GM18511 (cell line): ENCODE data around the gene KRTAP10-1.

Source experiments
- ATAC-seq: cut with Tn5 transposase; IDR thresholded peaks from one replicate; pipeline ENCODE4 v1.9.1; 2021; ENCODE audit warnings: mild to moderate bottlenecking, moderate library complexity; ENCODE audit not compliant: unreplicated experiment

KRTAP10-1 gene

DNA sequence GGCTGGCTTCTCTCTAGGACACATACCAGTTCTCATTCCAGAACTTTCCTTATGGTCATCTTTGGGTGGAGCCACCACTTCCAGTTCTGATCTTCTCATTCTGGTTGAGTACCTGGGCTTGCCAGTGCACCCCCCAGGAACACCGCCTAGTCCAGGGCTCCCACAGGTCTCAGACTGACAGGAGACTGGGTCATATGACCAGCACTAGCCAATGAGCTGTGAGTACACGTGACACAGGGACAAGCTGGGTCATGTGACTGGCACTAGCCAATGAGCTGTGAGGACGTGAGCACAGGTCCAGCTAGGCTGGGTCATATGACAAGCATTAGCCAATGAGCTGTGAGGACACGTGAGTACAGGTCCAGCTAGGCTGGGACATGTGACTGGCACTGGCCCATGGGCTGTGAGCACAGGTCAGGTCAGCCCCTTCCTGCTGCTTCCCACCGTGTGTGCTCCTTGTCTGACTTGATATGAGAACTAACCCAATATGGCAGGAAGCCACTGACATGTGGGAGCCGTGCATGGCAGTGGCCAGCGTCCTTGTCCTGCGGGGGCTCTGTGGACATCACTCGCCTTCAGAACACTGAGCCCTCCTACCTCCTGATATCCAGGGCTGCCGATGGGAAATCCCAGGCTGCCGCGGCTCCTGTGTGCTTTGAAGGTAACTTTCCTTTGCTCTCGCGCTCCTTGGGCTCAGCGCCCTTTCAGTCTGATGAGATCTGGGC, 22.7 kb downstream of the KRTAP10-1 start:
- no peak for ATAC-seq

DNA sequence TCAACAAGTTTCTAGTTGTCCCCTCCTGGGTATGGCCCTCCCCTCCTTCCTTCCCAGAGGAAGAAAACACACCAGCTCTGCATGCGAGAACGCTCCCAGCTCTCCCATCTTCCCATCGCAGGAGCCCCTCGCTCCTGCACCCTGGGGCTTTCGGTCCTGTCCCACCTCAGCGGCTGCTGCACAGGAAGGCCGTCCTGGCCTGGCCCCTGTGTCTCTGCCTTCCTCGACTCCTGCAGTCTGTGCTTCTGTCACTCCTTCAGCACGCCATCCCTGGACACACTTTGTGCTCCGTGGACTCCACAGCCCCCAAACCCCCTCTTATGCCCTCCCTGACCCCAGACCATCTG, 23.2 kb downstream of the KRTAP10-1 start:
- no peak for ATAC-seq

DNA sequence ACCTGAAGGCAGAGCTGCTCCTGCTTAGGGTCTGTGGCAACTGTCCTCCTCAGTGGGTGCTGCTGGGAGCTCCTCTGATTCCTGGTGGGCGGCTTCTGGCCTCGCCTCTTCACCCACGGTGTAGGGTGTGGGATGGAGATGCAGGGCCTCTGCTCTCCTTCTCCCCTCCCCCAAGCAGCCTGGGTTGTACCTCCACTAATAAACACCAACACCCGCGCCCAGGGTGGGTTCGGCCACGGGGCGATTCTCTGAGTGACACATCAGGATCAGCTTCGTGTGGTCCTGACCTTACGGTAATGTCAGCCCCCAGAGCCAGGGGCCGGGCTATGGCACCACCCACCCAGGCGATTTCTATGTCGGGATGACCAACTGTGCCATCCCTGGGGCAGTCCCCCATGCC, 23.7 kb downstream of the KRTAP10-1 start:
- ATAC-seq, result no peak

DNA sequence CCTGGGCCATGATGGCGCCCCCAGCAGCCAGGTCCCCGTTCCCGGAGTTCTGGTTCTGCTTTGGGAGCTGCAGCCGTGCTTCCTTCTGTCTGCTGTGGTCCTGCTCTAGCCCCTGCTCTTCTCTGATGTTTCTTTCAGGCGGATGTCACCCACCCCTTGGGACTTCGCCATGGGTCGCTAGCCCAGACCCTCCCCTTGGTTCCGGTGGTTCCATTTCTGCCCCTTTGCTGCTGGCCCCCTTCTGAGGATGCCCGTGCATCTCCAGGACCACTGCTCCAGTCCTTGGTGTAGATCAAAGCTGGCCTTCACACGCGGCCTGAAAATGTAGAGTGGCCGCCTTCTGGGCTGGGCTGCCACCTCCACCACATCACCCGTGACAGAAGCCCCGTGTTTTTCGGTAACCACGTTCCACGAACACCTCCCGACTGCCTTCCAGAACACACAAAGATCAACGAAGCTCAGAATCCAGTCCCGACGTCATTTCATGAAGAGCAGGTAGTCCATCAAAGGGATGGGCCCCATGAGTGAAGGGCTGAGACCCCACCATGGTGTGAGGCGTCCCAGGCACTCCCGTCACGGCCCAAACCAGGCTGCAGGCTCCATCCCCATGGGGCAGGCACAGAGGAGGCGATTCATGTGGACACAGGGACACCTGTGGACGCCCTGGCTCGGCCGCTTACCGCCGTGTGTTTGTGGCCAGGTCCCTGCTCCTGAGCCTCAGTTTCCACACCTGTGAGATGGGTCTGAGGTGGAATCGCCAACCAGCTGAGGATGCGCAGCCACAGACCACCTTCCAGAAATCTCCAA, 24.4 kb downstream of the KRTAP10-1 start:
- ATAC-seq, result no peak

DNA sequence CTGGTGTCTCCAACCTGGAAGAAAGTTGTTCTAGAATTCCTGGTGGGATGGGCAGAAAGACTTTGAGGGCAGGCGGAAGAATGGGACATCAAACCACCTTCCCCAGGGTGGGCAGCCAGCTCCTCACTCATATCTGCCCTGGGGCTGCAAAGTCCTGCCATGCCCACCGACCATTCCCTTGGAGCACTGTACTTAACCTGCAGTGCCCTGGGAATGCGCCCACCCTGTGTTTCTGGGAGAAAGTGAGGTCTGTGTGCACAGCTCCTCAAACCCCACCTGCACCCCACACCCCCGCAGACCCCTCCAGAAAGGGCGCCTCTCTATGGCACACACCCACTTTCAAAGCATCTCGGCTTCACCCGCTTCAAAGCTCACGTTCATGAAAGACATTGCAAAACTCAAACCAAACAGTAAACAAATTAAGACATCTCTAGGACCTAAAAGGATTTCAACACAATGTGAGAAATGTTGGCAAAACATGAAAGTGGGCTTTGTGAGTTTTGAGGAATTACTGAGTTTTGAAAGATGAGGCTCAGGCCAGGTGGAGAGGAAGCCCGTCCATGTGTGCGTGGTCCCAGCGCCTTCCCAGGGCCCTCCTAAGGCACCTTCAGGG, 25.1 kb downstream of the KRTAP10-1 start:
- ATAC-seq, result no peak

DNA sequence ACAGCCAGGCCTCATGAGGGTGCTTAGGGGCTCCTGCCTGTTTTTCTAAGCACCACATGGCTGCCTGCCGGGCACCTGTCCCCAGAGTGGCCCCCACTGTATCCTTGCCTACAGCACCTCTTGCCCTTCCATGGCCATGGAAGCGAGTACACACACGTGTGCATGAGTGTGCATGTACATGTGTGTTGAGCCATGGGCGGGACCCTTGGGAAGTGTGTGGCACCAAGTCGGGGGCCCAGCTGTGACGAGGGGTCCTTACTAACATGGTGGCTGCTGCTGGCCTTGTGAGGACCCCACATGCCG, 25.8 kb downstream of the KRTAP10-1 start:
- ATAC-seq, result no peak

DNA sequence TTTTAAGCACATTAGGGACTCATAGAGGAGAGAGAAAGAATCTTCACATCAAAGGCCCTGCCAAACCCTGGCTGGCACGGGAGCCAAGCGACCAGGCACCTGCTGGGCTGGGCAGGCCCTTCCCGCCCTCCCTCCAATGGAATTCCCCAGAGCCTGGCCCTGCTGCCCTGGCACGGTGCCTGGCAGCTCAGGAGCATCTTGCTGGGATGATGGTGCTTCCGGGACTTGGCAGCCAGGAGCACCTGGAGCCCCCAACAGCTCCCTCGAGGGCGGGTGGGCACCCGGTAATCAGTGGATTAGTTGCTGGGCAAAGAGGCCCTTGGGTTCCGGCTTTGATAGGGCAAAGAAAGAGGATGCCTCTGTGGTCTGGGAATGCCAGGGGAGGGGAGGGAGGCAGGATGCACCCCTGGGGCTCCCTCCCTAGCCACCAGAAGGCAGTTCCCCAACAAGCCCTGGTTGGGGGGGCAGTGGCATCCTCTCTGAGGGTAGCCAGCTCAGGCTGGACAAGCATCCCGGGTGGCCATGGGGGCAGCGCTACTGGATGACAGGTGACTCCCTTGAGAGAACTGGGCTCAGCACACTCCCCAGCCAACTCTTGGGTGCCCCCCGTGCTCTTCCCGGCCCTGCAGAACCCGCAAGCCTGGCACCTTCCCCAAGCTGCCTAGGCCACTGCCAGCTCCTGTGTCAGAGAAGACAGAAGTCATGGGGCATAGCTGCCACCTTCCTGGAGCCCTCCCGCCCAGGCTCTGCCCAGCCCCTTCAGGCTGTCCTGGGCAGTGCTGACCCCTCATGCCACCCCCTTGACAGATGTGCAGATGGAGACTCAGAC, 26.4 kb downstream of the KRTAP10-1 start:
- no peak for ATAC-seq

DNA sequence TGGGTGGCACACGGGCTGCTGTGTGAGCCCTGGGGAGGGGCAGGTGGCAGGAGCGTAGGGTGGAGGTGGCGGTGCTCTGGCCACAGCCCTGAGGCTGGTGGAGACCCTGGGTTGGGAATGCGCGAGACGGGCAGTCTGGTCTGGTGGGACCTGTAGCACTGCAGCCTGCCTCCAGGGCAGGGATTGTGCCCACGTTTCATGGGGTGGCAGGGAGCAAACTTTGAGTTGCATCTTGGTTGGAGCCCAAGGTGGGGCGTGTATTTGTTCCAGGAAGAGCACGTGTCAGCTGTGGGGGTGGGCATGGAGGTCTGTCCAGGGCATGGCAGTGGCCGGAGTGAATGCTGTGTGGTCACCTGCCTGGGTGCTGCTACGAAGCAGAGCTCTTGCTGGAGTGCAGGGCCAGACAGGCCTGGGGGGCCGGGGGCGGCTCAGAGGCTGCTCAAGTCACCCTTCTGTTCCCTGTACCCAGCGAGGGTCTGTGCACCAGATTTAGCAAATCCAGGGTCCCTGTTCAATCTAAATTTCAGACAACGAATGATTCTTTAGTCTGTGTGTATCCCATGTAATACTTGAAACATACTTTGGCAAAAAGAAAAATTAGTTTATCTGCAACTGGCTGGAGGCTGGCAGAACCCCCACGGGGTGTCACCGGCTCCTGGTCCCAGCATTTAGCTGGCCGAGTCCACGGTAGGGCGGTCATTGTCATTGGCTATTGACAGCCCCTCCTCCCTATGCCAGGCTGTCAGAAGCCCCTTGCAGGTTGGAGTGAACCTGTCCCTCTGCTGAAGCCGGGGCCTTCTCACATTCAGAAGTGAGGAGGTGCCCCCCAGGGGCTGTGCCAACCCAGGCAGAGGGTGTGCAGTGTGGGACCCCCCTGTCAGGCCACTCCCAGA, 27.3 kb downstream of the KRTAP10-1 start:
- no peak for ATAC-seq

DNA sequence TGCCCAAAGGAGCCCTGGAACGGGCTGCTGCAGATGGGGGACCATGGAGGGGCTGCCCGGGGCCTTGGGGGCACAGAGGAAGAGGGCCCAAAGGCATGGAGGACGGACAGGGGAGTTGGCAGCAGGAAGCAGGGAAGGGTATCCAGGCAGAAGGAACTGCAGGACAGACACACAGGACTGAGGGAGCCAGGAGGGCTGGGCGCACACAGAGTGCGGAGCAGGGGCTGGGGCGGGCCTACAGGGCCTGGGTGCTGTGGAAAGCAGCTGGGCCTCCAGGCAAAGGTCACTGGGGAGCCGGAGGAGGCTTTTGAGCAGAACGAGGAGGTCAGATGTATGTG, 28.1 kb downstream of the KRTAP10-1 start:
- ATAC-seq, result no peak

DNA sequence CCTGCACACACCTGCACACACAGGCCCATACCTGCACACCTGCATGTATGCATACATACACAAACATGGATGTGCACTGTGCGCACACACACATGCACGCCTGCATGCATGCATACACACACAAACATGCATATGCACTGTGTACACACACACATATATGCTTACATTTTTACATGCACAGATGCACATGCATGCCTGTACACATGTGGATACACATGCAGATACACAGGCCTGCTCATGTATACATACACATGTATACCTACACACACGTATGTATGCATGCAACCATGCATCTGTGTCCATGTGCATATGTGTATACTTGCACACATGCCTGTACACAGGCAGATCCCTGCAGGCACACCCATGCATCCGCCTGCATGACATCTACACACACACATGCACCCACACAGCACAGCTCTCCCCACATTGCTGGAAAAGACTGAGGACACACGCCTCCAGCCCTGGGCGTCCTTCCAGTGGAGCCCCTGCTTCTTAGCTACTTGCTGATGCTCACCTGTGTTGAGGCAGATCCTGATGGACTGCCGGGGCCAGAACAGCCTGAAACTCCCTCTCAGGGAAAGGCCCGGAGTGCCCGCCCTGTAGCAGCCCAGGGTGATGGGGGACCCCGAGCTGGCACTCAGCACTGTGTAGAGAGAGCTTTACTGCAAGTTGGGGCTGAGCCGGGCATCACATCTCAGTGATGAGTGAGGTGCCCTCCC, 28.6 kb downstream of the KRTAP10-1 start:
- no peak for ATAC-seq

DNA sequence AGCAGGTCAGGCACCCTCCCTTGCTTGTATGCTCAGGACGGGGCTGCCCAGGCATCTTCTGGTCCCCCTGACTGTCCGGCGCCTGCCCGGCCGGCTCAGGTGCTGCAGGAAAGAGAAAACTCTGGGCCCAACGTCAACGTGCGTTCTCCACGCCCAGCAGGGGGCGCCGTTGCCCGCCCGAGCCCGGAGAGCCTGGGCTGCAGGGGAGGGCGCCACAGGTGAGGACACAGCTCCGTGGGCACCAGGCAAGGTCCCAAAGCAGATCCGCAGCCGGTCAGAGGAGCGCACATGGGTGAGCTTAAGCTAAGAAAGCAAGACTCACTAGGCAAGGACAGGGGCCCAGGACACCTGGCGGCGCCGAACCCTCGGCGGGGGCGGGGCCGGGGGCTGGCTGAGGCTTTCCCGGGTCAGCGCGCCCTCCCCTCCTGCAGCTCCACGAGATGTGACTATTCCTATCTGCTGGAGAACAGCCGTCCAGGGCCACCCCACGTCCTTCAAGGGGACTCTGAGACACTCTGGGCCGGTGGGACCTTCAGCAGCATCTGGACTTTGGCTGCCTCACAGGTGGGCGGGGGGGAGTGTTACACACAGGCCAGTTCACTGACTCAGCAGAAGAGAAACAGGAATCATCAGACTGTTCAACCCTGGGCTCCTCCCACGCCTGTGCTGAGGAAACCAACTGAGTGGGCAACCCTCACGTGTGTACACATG, 29.3 kb downstream of the KRTAP10-1 start:
- ATAC-seq, result no peak

DNA sequence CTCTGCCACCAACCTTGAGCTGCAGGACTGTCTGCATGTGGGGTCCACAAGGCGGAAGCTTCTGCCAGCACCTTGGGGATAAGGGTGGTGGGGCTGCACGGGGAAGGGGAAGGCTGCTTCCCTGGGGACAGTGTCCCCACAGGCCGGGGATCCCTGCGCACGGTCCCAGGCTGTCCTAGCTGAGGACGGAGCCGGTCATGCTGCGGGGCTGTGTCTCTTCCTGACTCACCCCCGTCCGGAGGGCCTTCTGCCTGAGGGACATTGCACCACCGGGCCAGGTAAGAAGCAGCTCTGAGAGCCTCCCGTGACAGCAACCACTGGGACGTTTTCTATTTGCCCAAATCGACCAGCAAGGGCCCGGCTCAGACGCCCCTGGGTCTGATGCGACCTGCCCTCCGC, 29.9 kb downstream of the KRTAP10-1 start:
- no peak for ATAC-seq

DNA sequence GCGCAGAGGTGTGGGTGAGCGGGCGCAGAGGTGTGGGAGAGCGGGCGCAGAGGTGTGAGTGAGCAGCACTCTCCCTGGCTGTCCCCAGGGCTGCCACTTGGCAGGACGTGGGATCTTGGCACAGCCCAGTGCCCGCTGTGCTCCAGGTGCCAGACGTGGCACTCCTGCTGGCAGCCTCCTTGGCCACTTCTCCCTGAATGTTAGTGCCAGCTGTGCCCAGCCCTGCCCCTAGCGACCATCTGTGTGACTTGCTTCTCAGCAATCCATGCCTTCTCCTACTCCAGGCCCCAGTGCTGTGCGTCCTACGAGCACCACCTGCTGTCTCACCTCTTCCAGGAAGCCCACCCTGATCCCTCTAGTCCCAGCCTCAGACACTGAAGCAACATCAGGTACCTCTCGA, 30.5 kb downstream of the KRTAP10-1 start:
- ATAC-seq, result no peak

DNA sequence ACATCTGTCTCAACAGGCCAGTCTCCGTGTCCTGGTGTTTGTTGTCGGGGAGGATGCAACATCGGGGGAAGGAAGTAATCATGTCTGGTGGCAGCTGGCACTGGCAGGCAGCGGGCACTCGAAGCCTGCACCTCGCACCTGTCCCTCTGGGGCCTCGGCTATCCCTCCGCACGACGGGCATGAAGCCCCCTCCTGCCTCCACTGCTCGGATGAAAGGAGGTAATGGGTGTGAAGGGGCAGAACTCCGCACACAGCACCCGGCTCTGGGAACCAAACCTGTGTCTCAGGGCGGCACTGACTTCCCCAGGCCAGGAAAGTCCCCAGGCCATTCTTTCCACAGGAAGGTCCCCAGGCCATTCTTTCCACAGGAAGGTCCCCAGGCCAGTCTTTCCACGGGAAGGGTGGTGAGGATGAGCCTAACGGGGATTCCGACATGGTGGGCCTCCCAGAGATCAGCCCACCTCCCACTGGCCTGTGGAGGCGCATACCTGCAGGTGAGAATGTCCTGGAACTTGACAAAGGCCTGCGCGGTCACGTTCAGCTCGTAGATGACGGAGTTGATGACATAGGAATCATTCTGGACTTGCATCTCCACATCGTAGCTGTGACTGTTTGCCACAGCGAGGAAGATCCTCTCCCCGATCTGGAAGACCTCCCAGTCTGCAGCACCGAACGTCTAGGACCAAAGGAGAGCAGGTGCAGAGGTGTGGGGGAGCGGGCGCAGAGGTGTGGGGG, 31.1 kb downstream of the KRTAP10-1 start:
- ATAC-seq, result no peak

DNA sequence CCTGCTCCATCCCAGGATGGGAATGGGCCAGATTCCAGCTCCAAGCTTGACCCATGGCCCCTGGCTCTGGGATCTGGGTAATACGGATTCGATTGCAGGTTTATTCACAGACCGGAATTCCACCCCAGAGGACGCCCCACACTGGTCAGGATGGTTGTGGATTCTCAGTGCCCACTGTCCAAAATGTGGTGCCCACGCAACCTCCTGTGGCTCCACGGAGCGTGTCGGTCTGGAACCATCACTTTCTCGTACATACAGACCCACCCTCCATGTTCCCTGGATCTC, 31.6 kb downstream of the KRTAP10-1 start:
- no peak for ATAC-seq

DNA sequence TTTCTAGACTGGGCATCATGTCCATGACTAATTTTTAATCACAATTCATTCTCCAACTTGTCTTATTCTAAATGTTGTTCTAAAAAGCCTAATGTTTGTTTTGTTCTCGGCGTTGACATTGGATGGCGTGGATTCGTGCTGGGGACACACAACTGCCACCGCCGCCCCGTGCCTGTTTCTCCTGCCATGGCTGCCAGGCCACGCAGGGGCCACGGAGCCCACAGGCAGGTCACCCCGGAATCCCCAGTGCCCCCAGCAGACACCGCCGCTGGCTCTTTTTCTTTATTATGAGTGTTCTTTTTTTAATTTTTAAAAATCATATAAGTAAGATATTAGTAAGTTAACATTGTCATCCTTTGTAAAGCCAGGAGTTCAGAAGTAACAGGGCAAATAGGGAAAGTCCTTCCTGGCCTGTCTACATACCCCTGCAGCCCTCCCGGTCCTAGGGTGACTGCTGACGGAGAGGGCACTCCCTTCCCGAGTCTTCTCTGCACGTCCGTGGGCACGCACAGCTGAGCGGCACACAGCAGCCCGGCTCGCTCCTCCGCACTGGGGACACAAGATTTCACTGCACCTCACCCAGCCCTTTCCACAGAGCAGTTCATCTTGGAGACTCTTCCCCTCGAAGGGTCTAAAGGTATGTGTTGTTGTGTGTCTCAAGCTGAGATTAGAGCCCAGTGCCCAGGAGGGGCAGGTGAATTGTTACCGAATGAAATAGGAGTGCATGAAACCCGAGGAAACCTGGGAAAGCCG, 32.1 kb downstream of the KRTAP10-1 start:
- no peak for ATAC-seq

DNA sequence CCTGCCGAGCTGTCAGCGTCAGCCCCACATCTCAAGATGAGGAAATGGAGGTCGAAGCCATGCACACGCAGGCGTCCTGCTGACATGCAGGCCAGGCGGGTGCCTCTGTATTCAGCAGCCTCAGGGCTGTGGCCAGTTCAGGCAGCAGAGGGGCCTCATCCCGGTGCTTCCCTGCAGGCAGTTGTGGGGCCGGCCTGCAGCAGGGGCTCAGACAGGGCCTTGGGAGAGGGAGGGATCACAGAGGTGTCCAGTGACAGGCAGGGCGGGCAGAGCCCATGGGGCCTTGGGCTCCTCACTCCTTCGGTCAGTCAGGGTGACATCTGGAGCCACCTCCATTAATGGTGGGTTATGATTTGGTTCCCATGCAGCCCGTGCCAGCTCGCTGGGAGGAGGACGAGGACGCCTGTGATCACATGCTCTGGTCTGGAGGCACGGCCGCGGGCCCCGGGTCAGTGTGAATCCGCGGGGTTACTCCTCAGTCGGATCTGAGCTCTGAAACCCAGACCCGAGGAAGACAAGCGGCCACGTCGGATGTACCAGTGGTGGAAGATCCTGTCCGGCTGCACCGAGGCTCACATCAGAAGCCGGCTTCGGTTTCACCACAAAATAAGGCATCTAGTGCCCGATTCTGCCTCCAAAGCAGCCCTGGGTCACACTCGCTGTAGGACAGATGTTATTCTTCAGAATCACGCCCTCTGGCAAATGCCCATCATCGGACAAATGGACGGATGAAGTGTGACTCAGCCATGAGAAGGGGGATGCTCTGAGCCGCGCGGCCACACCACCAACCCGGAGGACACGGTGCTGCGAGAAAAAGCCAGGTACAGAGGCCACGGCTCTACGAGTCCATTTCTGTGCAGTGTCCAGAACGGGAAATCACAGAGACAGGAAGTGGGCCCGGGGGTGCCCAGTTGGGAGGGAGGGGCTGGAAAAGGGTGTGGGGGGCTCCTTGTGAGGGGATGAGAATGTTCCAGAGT, 33.4 kb downstream of the KRTAP10-1 start:
- ATAC-seq, result no peak
